ENCODE measurements around the gene SPARCL1. TPM values are rescaled to one million over a fixed set of nuclear protein-coding genes. Genes with fewer than 3 reads are reported as not detected.

Gene SPARCL1
- total and polyA plus RNA-seq, 2 of the 13 experiments (the other 11 are each of a cell fraction or from before 2014, with no cell fraction given) = 0.04 TPM; not detected in 1

DNA sequence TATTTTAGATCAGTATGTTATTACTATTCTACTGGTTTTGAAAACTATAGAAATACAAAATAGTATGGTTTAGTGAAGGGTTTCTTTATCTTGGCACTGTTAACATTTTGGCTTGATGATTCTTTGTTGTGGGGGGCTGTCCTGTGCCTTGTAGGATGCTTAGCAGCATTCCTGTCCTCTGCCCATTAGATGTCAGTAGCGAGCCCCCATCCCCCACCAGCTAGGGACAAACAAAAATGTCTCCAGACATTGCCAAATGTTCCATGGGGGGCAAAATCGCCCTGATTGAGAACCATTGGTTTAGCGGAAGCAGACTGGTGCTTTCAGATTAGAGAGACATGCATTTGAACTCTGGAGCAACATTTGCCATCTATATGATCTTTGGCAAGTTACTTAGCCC lies 23.3 kb downstream of the SPARCL1 start:
- no peaks in the 10 kb centered on the region for H3K79me2 ChIP-seq (ENCODE audit: insufficient read depth, low read length)
- BruUV-seq (replicated peaks) = no TSS peak
- ChIA-PET POLR2A (no interaction called here), CTCF (ENCODE audit: low intra/inter-chr PET ratio, low total read pairs) (no interaction called here)
- 28% methylated on average over 3 of the region's 3 CpGs for WGBS (ENCODE audit: low lambda C conversion rate)
- H4K20me1 ChIP-seq (ENCODE audit: insufficient read depth, low read length) = no peaks in the 10 kb centered on the region
- H3K4me1 ChIP-seq (ENCODE audit: insufficient read depth, low read length) = no peaks in the 10 kb centered on the region
- no peak overlapping the region for H3K4me3 ChIP-seq (replicated peaks in 1 of 3; ENCODE audit: insufficient read depth in 1 of 3, low read depth in 2 of 3, low read length in 3 of 3)
- no peak overlapping the region for H3K4me2 ChIP-seq (ENCODE audit: low read depth, low read length)
- no peaks in the 10 kb centered on the region for H3K36me3 ChIP-seq (replicated peaks in 1 of 2; ENCODE audit: control insufficient read depth in 1 of 2, insufficient read depth in 2 of 2, low read length in 2 of 2)
- H3K27me3 ChIP-seq (ENCODE audit: control insufficient read depth in 1 of 2, insufficient read depth in 2 of 2, low read length in 2 of 2) = no peaks in the 10 kb centered on the region
- DNase-seq (ENCODE audit: low spot score) (no peak), FAIRE-seq (no peak), ATAC-seq (no peak)
- no peak overlapping the region for H3K9ac ChIP-seq (ENCODE audit: insufficient read depth, low read depth, low read length)
- in situ Hi-C loops (cut with HindIII; ENCODE audit: extremely low pct_ligation_motif_present, low pct_unique_long_range_greater_than_20kb) (no loop called here), intact Hi-C loops (cut with micrococcal nuclease; ENCODE audit: unreplicated experiment) (no loop called here)
- no peak overlapping the region for H2AFZ ChIP-seq (ENCODE audit: low read length)
- no peaks in the 10 kb centered on the region for H3K9me3 ChIP-seq (ENCODE audit: low read length)
- no peak overlapping the region for H3K27ac ChIP-seq (ENCODE audit: extremely low read length, insufficient read depth, low read length)
- TF ChIP-seq, protein P1, sequence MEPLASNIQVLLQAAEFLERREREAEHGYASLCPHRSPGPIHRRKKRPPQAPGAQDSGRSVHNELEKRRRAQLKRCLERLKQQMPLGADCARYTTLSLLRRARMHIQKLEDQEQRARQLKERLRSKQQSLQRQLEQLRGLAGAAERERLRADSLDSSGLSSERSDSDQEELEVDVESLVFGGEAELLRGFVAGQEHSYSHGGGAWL (CRISPR knock-in tag; IDR thresholded peaks at IDR 0.05) = no peak
- TF ChIP-seq CENPX (CRISPR knock-in tag; IDR thresholded peaks at IDR 0.05) (no peak), KDM2A (CRISPR knock-in tag; IDR thresholded peaks at IDR 0.05; ENCODE audit: borderline replicate concordance, low read depth) (no peak), MAZ (IDR thresholded peaks at IDR 0.05; ENCODE audit: borderline replicate concordance, low read depth, low read length) (no peak), MAZ (CRISPR knock-in tag; IDR thresholded peaks at IDR 0.05; ENCODE audit: low read depth) (no peak), ATM (IDR thresholded peaks at IDR 0.05; ENCODE audit: borderline replicate concordance) (no peak)
- TF ChIP-seq, protein P2, sequence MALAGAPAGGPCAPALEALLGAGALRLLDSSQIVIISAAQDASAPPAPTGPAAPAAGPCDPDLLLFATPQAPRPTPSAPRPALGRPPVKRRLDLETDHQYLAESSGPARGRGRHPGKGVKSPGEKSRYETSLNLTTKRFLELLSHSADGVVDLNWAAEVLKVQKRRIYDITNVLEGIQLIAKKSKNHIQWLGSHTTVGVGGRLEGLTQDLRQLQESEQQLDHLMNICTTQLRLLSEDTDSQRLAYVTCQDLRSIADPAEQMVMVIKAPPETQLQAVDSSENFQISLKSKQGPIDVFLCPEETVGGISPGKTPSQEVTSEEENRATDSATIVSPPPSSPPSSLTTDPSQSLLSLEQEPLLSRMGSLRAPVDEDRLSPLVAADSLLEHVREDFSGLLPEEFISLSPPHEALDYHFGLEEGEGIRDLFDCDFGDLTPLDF (CRISPR knock-in tag; IDR thresholded peaks at IDR 0.05) = no peak

DNA sequence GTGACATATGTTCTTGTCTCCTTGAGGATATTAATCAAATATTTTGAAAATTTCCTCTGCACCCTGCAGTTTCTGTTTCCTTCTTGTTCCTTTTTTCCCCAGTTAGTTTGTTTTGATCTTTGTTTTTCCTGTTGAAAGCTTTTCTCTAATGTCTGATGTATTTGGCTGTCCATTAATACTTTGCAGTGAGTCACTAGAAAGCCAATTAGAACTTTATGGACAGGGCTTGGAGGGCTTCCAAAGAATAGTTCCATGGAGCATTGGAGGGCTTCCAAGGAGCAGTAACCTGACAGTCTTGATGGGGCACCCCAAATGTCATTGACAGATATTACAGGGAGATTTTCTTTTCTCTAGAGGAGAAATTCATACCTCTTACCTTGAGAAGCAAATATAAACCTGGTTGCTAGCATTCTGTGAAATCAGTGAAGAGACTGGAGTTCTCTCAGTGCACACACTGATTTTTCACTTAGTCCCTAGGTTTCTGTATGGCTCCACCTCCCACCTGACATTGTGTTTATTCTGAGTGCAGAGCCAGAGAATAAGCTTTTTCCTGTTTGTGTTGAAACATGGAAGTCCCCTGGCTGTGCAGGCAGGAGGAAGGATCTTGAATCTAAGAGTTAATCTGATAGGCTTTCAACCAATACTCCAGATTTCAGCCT lies 26.5 kb downstream of the SPARCL1 start:
- no peak for DNase-seq (ENCODE audit: low spot score)
- H3K4me2 ChIP-seq (ENCODE audit: low read depth, low read length) = no peak overlapping the region
- TF ChIP-seq, protein P3, sequence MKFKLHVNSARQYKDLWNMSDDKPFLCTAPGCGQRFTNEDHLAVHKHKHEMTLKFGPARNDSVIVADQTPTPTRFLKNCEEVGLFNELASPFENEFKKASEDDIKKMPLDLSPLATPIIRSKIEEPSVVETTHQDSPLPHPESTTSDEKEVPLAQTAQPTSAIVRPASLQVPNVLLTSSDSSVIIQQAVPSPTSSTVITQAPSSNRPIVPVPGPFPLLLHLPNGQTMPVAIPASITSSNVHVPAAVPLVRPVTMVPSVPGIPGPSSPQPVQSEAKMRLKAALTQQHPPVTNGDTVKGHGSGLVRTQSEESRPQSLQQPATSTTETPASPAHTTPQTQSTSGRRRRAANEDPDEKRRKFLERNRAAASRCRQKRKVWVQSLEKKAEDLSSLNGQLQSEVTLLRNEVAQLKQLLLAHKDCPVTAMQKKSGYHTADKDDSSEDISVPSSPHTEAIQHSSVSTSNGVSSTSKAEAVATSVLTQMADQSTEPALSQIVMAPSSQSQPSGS (CRISPR knock-in tag; IDR thresholded peaks at IDR 0.05) = no peak
- TF ChIP-seq, protein P4, sequence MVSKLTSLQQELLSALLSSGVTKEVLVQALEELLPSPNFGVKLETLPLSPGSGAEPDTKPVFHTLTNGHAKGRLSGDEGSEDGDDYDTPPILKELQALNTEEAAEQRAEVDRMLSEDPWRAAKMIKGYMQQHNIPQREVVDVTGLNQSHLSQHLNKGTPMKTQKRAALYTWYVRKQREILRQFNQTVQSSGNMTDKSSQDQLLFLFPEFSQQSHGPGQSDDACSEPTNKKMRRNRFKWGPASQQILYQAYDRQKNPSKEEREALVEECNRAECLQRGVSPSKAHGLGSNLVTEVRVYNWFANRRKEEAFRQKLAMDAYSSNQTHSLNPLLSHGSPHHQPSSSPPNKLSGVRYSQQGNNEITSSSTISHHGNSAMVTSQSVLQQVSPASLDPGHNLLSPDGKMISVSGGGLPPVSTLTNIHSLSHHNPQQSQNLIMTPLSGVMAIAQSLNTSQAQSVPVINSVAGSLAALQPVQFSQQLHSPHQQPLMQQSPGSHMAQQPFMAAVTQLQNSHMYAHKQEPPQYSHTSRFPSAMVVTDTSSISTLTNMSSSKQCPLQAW (CRISPR knock-in tag; IDR thresholded peaks at IDR 0.05) = no peak
- TF ChIP-seq SP4 (CRISPR knock-in tag; IDR thresholded peaks at IDR 0.05) = no peak
- TF ChIP-seq, protein P5, sequence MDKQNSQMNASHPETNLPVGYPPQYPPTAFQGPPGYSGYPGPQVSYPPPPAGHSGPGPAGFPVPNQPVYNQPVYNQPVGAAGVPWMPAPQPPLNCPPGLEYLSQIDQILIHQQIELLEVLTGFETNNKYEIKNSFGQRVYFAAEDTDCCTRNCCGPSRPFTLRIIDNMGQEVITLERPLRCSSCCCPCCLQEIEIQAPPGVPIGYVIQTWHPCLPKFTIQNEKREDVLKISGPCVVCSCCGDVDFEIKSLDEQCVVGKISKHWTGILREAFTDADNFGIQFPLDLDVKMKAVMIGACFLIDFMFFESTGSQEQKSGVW (CRISPR knock-in tag; IDR thresholded peaks at IDR 0.05; ENCODE audit: borderline replicate concordance) = no peak
- TF ChIP-seq PAX8 (CRISPR knock-in tag; IDR thresholded peaks at IDR 0.05; ENCODE audit: borderline replicate concordance) = no peak
- TF ChIP-seq ZNF3 (CRISPR knock-in tag; IDR thresholded peaks at IDR 0.05) = no peak

More for the DNA sequence above, 26.5 kb downstream of the SPARCL1 start:
- H3K27ac ChIP-seq (ENCODE audit: extremely low read length, insufficient read depth, low read length) = no peak overlapping the region
- FAIRE-seq (no peak), ATAC-seq (no peak)
- intact Hi-C loops (cut with micrococcal nuclease; ENCODE audit: unreplicated experiment) (no loop called here), in situ Hi-C loops (cut with HindIII; ENCODE audit: extremely low pct_ligation_motif_present, low pct_unique_long_range_greater_than_20kb) (no loop called here)
- H3K9ac ChIP-seq (ENCODE audit: insufficient read depth, low read depth, low read length) = no peak overlapping the region
- H3K79me2 ChIP-seq (ENCODE audit: insufficient read depth, low read length) = no peaks in the 10 kb centered on the region
- no peaks in the 10 kb centered on the region for H3K36me3 ChIP-seq (replicated peaks in 1 of 2; ENCODE audit: control insufficient read depth in 1 of 2, insufficient read depth in 2 of 2, low read length in 2 of 2)
- H3K4me3 ChIP-seq (replicated peaks in 1 of 3; ENCODE audit: insufficient read depth in 1 of 3, low read depth in 2 of 3, low read length in 3 of 3) = no peak overlapping the region
- ChIA-PET POLR2A (no interaction called here), CTCF (ENCODE audit: low intra/inter-chr PET ratio, low total read pairs) (no interaction called here)
- H2AFZ ChIP-seq (ENCODE audit: low read length) = no peak overlapping the region
- no peaks in the 10 kb centered on the region for H4K20me1 ChIP-seq (ENCODE audit: insufficient read depth, low read length)
- H3K4me1 ChIP-seq (ENCODE audit: insufficient read depth, low read length) = peaks cover 9% of the 10 kb centered on the region
- no TSS peak for BruUV-seq (replicated peaks)
- no peaks in the 10 kb centered on the region for H3K9me3 ChIP-seq (ENCODE audit: low read length)
- no peaks in the 10 kb centered on the region for H3K27me3 ChIP-seq (ENCODE audit: control insufficient read depth in 1 of 2, insufficient read depth in 2 of 2, low read length in 2 of 2)
